Hematopoietic multipotent progenitor cell treated with erythropoietin and hydrocortisone succinate and interleukin-3 and kit ligand, for 17 days (in vitro differentiated cells): ENCODE data around the gene PPP2CA.
"Not testable (repeated sequence)": the region's sequence is repeated elsewhere in the genome, so short reads cannot be mapped to it uniquely, and the experiment has no call there.

Source experiments
- DNase-seq: peaks from one replicate; pipeline ENCODE4 v3.0.0-alpha.2; 2015; ENCODE audit warnings: low spot score

PPP2CA gene

DNA sequence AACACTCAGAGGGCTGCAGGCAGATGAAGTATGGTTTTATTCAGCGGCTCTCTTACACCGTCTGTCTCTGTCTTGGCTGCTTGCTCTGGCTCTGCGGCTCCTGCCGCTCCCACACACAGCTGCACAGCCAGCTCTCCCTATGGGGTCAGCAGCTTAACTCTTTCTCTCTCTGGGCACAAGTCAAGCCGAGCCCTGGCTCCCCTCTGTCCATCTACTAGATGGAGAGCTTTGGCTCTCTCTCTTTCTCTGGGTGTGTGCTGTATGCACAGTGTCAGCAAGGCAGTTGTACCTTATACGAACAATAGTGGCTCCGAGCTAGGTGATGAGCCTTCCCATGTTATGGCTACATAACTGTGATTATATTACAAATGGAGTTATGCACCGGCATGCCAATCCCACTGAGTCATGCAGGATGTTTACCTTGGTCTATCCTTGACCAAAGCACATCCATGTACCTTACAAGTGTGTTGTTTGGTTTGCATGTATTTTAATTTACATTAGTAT is 19.3 kb upstream of the PPP2CA start:
- no peak for DNase-seq

DNA sequence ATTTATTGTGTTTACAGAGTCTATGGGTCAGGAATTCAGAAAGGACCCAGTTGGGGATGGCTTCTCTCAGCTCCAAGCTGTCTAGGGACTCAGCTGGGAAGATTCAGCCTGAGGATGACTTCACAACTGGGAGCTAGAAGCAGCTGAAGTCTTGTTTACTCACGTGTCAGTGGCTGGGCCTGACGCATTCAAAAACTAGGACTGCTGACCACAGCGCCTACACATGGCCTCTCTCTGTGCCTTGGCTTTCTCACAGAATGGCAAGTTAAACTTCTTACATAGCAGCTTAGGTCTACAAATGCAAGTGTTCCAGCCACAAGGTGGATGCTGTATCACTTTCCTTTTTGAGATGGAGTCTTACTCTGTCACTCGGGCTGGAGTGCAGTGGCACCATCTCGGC is 16.3 kb upstream of the PPP2CA start:
- DNase-seq = no peak

DNA sequence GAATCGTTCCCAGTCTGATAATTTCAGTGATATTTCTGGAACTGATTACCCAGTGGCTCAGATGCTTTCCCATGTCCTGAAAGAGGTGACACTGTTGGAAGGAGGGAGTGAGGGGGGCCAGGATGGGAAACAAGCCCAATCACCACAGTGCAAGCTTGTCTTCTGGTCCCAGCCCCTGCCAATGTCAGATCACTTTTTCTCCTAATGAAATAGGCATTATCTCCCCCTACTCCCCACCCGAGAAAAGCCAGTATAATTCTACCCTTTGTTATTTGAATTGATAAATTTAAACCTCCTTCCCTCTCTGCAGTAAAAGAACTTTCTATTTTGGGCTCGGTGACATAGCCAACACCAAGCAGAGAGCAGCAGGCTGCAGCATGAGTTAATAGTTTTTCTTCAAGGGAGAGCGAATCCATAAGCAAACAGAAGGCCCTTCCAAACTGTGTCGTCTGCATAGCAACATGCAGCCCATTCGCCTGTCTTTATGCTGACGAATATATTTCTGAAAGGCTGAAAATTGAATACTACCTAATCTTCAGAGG is 14.6 kb upstream of the PPP2CA start:
- DNase-seq = no peak

DNA sequence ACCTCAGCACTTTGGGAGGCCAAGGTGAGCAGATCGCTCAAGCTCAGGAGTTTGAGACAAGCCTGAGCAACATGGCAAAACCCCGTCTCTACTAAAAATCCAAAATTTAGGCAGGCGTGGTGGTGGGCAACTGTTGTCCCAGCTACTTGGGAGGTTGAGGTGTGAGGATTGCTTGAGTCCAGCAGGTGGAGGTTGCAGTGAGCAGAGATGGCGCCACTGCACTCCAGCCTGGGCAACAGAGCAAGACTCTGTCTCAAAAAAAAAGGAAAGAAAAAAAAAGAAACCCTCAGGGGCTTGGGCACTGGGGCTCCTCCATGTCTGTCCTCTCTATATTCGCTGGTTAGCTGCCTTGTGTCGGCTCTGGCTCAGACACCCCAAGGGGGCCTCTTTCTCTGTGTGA is 10.9 kb upstream of the PPP2CA start:
- no peak for DNase-seq

DNA sequence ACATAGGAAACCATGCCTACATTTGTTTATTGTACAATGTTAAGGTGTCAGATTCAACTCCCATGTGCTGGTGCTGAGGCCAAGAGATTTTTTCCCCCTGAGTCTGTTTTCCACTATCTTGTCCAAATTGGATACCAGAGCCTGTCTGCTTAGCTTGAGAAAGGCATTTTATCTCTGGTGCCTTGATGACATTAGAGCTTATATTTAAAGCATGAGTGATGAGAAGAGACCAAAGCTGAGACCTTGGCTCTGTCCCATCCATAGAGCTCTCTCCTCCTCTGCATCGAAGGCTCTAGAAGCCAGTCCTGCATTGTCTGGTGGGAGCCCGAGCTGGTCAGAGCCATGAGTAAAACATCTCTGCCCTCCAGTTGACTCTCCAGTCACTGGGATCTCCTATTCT is 10.4 kb upstream of the PPP2CA start:
- no peak for DNase-seq

DNA sequence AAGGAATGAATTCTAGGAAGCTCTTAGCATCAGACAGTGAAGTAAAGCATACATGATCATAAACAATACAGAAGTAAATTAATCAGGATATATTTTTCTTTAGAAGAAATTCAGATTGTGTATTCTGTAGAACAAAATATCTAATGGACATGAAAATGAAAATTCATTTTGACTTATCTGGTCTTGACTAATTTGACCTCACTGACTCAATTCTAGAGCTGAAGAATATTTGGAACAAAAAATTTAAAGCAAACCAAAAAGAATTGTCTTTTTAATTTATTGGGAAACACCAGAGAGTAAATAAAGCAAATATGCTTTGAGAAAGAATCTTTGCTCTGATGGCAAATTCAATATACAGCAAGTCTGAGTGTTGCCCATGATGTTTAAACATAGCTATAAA is 2.8 kb upstream of the PPP2CA start:
- no peak for DNase-seq

DNA sequence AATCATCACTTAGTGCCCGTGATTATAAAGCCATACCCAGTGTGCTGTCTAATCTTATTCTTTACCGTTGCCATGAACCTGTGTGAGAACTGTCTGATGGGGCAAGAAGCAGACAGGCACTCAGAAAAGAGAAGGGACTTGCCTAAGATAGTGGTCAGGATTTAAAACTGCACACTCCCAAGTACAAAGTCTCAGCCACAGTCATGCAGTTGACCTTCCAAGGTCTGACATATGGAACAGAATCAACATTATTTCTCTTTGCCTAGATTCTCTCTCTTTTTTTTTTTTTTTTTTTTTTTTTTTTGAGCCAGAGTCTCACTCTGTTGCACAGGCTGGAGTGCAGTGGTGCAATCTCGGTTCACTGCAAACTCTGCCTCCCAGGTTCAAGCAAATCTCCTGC is 1.9 kb upstream of the PPP2CA start:
- no peak for DNase-seq

DNA sequence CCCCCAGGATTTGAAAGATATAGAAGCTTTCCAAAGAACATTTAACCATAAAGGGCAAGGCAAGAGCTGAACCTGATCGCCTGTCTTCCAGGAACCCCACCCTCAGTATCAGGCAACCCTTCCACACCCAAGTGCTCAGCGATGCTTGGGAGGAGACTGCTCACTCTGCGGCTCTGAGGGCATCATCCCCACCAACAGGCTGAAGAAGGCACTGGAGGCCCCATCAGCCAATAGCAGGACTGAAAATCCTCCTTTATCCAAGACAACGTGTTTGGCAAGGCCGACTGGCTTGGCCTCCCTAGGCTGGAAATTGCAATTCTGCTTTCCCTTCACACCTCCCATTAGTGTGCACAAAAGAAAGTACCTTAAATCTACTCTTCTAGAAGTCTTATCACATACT is 1.4 kb upstream of the PPP2CA start:
- DNase-seq = peak; percentile 85

DNA sequence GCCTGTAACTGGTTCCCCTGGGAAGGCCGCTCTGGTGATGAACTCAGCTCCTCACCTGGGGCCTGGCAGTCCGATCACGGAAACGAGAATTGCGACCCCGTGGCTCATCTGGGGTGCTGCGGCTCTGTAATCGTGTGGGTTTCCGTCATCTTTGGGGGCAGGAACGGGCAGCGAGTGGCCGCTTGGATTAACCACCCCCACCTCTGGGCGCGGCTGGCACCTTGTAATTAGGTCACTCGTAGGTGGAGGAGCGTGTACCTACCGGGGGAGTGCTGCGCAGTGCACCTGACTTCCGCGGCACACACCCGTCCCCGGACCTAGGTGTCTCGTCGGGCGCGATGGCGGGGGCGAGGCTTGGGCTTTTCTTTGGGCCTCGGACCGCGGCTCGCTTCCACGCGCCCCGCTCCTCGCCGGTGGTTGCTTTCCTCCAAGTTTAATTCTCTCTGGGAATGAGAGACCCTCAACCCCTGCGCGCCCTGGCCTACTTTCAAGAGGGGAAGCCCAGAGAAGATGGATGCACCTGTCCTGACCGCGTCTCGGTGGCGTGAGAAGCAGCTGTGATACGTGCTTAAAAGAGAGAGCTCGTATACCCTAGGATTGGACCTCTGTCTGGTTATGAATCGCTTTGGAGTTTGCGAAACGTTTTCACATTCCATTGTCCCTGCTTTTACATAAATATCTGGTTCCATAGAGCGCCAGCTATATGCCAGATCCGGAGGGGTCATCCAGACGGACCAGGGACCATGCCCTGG is 744 bp upstream of the PPP2CA start:
- no peak for DNase-seq

DNA sequence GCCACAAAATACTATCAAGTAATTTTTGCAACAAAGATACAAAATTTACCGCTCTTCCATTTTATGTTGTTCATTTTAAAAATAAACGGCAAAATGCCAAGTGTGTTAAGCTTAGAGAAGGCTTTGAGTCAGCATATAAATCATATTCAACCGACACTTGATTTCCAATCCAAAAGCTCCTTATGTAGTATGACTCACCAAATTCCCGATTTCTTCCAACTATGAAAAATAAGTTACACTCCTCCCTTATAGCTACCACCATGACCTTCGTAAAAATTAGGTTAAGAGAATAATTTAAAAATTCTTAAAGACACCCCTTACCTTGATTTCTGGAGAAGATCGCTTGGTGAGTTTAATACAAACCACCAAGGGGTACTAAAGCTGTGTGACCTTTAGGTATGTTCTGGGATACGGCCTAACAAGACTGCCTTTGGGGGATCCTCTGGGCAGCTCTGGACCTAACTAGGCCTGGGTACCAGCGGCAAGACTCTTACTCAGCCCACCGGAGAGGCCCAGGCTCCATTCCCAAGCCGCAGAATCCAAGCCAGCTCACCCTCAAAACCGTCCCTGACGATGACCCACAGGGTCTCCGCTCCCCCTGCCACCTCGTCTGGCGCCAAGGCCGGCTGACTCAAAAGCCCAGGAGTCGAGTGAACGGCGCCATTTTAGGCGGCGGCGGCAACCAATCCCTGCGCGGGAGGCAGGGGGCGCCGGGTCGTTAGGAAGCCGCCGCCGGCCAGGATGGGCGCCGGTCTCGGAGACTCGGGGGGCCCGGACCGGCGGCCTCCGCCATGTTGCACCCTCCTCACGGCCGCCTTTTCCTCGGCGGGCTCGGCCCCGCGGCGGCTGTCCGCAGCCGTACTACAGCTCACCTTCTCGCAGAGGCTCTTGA is 739 bp downstream of the PPP2CA start:
- peak; percentile 82 for DNase-seq

DNA sequence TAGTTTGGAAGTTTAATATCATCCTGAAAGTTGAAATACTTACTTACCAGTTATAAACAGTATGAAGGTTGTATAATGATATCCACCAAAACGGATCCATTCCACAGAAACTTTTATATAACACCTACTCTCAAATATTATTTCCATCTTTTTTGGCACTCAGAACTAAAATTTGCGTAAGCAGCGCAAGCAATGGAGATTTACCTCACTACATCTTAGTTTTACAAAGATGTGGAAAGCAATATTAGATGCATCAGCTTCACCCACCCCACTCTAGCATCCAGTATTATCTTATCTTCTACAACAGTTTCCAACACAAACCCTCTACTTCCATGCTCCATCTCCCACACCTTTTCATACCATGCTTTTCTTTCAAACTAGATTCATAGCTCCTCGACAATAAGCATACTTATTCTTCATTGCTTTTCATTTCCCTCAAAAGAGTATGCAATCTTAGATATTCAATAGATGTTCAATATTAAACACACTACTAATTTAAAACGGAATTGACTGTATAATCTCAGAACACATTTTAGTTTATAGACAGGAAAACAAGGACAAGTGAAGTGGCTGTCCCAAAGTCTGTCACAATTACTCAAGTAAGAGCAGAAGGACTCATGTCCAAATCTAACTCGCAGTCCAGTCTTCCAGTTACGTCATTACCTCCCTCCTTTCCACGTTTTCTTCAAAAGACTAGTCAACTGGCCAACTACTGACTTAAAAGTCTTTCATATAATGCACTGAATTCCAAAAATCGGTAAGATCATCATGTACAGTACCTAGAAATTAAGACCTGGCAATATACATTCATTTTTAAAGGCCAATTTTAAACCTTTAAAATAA is 2.2 kb downstream of the PPP2CA start:
- peak; percentile 55 for DNase-seq

DNA sequence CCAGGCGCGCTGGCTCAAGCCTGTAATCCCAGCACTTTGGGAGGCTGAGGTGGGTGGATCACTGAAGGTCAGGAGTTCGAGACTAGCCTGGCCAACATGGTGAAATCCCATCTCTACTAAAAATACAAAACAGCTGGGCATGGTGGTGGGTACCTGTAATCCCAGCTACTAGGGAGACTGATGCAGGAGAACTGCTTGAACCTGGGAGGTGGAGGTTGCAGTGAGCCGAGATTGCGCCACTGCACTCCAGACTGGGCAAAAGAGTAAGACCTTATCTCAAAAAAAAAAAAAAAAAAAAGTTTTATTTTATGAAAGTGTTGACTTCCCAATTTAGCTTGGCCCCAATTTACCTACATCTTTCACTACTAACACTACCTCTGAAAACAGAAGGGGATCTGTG is 4.2 kb downstream of the PPP2CA start:
- DNase-seq = not testable (repeated sequence)

DNA sequence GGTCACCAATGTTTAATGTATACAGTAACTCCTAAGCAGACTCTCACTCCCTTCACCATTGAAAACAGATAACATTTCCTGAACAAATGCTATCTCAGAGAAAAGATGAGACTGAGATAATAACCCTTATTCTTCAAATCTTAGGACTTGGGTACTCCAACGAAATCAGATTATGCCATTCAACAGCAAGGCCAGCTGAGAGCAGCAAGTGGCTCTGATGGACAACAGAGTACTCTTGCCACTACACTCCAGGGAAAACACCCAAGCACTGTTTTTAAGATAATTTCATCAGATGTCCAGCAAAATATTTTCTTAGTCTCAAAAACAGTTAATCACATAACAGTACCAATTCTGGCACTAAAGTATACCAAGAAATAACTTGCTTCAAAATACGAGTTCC is 10.1 kb downstream of the PPP2CA start:
- no peak for DNase-seq

DNA sequence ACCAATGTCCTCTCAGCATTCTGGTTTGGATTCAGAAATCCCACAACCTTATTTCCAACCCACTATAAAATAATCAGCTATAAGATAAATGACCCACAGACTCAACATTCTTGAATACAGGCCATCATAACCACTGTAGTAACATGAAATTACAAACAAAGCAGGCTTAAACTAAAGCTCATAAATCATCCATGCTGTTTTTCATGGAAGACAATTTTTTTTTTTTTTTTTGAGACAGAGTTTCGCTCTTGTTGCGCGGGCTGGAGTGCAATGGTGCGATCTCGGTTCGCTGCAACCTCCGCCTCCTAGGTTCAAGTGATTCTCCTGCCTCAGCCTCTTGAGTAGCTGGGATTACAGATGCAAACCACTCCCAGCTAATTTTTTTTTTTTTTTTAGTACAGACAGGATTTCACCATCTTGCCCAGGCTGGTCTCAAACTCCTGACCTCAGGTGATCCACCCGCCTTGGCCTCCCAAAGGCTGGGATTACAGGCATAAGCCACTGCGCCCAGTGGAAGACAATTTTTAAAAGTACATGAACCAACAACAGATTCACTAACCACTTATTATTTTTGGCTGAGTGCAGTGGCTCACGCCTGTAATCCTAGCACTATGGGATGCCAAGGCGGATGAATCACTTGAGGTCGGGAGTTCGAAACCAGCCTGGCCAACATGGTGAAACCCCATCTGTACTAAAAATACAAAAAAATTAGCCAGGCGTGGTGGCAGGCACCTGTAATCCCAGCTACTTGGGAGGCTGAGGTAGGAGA is 14.4 kb downstream of the PPP2CA start:
- not testable (repeated sequence) for DNase-seq

DNA sequence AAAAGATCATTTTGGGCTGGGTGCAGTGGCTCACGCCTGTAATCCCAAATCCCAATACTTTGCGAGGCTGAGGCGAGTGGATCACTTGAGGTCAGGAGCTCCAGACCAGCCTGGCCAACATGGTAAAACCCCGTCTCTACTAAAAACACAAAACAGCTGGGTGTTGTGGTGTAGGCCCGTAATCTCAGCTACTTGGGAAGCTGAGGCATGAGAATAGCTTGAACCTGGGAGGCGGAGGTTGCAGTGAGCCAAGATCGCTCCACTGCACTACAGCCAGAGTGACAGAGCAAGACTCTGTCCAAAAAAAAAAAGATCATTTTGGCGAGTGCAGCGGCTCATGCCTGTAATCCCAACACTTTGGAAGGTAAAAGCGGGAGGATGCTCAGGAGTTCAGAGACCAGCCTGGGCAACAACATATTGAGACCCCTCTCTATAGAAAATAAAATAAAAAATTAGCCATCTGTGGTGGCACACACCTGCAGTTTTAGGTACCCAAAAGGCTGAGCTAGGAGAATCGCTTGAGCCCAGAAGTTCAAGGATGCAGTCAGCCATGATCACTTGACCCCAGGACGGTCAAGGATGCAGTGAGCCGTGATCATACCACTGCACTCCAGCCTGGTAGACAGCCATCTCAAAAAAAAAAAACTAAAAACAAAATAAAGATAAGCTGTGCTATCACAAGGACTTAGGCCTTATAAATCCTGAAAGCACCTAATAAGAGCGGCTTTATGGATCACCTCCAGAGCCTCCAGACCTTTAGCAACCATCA is 16.2 kb downstream of the PPP2CA start:
- no peak for DNase-seq

DNA sequence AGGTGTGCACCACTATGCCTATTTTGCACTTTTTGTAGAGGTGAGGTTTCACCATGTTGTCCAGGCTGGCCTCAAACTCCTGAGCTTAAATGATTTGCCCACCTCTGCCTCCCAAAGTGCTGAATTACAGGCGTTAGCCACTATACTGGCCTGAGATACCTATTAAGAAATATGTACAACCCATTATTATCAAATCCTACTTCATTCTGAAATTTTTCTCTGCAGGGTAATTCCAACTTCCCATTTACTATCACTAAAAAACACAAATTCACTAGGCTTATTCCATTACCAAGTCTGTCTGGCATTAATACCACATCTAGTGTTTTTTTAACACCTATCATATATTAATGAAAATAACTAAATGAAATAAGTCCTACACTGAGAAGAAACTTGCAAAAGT is 18.2 kb downstream of the PPP2CA start:
- no peak for DNase-seq

DNA sequence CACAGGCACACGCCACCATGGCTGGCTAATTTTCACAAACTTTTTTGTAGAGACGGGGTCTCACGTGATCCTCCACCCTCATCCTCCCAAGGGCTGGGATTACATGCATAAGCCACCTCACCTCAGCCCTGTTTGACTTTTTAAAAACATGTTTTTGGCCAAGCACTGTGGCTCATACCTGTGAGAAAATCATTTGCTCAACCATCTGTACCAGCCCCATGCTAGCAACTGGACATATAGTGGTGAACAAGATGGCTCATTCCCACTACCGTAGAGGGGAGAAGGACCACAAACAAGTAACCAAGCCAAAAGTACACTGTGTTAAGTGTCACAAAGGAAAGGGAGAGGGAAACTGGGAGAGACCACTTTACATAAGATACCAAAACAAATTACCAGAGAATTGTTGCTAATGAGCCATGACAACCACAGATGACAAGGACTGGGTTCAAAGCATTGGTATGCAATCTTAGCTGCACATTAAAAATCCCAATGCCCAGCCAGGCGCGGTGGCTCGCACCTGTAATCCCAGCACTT is 19.2 kb downstream of the PPP2CA start:
- DNase-seq = no peak

DNA sequence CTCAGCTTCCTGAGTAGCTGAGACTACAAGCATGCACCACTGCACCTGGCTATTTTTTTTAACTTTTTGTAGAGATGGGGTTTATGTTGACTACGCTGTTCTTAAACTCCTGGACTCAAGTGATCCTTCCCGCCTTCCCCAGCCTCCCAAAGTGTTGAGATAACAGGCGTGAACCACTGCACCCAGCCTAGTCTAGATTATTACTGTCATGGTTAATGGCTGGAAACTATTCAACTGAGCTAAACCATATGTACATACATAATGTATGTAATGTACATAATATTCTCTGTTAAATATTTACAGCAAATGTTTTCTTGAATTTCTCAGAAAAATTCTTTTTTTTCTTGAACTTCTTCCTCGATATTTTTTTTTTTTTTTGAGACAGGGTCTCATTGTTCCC is 21.3 kb downstream of the PPP2CA start:
- DNase-seq = no peak

DNA sequence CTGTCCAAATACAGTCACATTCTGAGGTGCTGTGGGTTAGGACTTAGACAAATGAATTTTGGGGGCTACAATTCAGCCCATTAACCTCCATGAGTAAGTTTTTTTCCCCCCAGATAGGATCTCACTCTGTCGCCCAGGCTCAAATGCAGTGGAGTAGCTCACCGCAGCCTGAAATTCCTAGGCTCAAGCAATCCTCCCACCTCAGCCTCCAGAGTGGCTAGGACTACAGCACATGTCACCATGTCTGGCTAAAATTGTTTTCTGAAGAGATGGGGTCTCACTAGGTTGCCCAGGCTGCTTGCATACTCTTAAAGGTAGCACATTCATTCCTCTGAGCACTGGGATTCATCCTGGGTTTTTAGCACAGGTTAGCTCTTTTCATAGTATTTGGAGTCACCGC is 22.2 kb downstream of the PPP2CA start:
- no peak for DNase-seq

DNA sequence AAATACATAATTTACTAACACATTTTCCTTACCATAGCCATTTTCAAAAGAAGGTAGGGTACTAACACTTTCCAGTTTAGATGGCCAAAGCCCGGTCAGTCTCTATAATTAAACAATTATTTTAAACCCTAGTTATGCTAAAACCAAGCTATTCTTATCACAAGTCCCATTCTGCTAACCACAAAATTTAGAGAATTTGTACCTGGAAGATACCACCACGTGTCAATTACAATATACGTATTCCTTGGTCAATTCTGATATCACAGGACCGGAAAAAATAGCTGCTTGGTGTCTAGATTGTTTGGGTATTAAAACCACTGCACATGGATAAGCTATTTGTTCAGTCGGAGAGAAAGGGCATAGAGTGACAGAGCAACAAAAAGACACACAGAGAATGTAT is 30.2 kb downstream of the PPP2CA start:
- DNase-seq = no peak
